IMR-90 (cell line): Measurements from ENCODE around the gene FOXP1. TPM values are rescaled to one million over a fixed set of nuclear protein-coding genes. Genes with fewer than 3 reads are reported as not detected.

Source experiments
- ATAC-seq: fragments of 200-7000 bp; cut with Tn5 transposase; 2 replicates; pipeline ENCODE4 v1.9.1; 2020; ENCODE audit warnings: low read depth, mild to moderate bottlenecking, moderate library complexity
- BruUV-seq: library from RNA; stranded (reverse); fragments of 400-500 nt; replicated peaks from 2 replicates; lab custom pipeline; 2021; lab: Mats Ljungman, UMichigan
- CTCF ChIA-PET: fragments of 300-600 bp; formaldehyde crosslinking; extraction: SDS; loops from one replicate; lab custom pipeline; 2021; ENCODE audit warnings: antibody characterized with exemption; lab: Yijun Ruan, JAX
- POLR2A ChIA-PET: fragments of 300-600 bp; sonication (Branson Sonifier 250); formaldehyde crosslinking; loops from one replicate; lab custom pipeline; 2022; ENCODE audit warnings: antibody characterized with exemption; ENCODE audit not compliant: unreplicated experiment; lab: Charles Lee
- DNase-seq: peaks from one replicate; pipeline ENCODE4 v3.0.0; 2013
- H2AFZ ChIP-seq: replicated peaks from 2 replicates; pipeline ENCODE3; 2013; ENCODE audit warnings: low read length, mild to moderate bottlenecking; ENCODE audit not compliant: poor library complexity
- H2AK5ac ChIP-seq: 2 replicates; pipeline ENCODE4 v1.6.1; 2013; ENCODE audit warnings: low read depth, low read length, inconsistent platforms
- H2AK9ac ChIP-seq: replicated peaks from 2 replicates; pipeline ENCODE3; 2013; ENCODE audit warnings: mild to moderate bottlenecking, low read depth, low read length, moderate library complexity; ENCODE audit not compliant: poor library complexity
- H2BK120ac ChIP-seq: 2 replicates; pipeline ENCODE4 v1.6.1; 2013; ENCODE audit warnings: low read depth, low read length, inconsistent platforms
- H2BK15ac ChIP-seq: 3 replicates; pipeline ENCODE4 v1.6.1; 2013; ENCODE audit warnings: low read depth, low read length, inconsistent platforms
- H2BK20ac ChIP-seq: 2 replicates; pipeline ENCODE4 v1.6.1; 2013; ENCODE audit warnings: low read depth, mild to moderate bottlenecking, inconsistent platforms, low read length, moderate library complexity
- H2BK5ac ChIP-seq: 2 replicates; pipeline ENCODE4 v1.6.1; 2013; ENCODE audit warnings: mild to moderate bottlenecking, low read depth, low read length, inconsistent platforms; ENCODE audit not compliant: poor library complexity, severe bottlenecking
- H3K14ac ChIP-seq: replicated peaks from 2 replicates; pipeline ENCODE4 v1.6.1; 2013; ENCODE audit warnings: low read depth, low read length, inconsistent platforms
- H3K18ac ChIP-seq: 2 replicates; pipeline ENCODE4 v1.6.1; 2013; ENCODE audit warnings: low read depth, low read length, control low read depth
- H3K23ac ChIP-seq: 2 replicates; pipeline ENCODE4 v1.6.1; 2013; ENCODE audit warnings: low read depth, low read length, inconsistent platforms
- H3K27ac ChIP-seq: 2 replicates; pipeline ENCODE4 v1.5.1; 2013; ENCODE audit warnings: mild to moderate bottlenecking, control low read depth, low read length; ENCODE audit not compliant: insufficient read depth
- H3K27me3 ChIP-seq: 2 replicates; pipeline ENCODE4 v1.6.1; 2013; ENCODE audit warnings: low read length; ENCODE audit not compliant: control insufficient read depth, insufficient read depth
- H3K36me3 ChIP-seq: 2 replicates; pipeline ENCODE4 v1.6.1; 2013; ENCODE audit warnings: low read length, mixed read lengths; ENCODE audit not compliant: control insufficient read depth, insufficient read depth
- H3K4ac ChIP-seq: 2 replicates; pipeline ENCODE4 v1.6.1; 2013; ENCODE audit warnings: low read depth, low read length, inconsistent platforms
- H3K4me1 ChIP-seq: 2 replicates; pipeline ENCODE4 v1.6.1; 2013; ENCODE audit warnings: low read length, mixed read lengths; ENCODE audit not compliant: control insufficient read depth, insufficient read depth
- H3K4me2 ChIP-seq: 2 replicates; pipeline ENCODE4 v1.6.1; 2013; ENCODE audit warnings: low read depth, mild to moderate bottlenecking, control low read depth, low read length, moderate library complexity
- H3K4me3 ChIP-seq: 2 replicates; pipeline ENCODE4 v1.5.1; 2013; ENCODE audit warnings: low read depth, mild to moderate bottlenecking, control low read depth, low read length, moderate library complexity; ENCODE audit not compliant: insufficient read depth
- H3K56ac ChIP-seq: 2 replicates; pipeline ENCODE4 v1.6.1; 2013; ENCODE audit warnings: low read length, inconsistent platforms; ENCODE audit not compliant: insufficient read depth; ENCODE audit errors: extremely low read depth
- H3K79me1 ChIP-seq, 2 experiments: 2 replicates each; pipeline ENCODE4 v1.6.1; 2013; ENCODE audit warnings: low read length in 2 of 2, inconsistent platforms in 1 of 2, low read depth in 1 of 2
- H3K9ac ChIP-seq: 2 replicates; pipeline ENCODE4 v1.6.1; 2013; ENCODE audit warnings: low read depth, low read length, control low read depth
- H3K9me1 ChIP-seq: 2 replicates; pipeline ENCODE4 v1.6.1; 2013; ENCODE audit warnings: low read length, inconsistent platforms; ENCODE audit not compliant: insufficient read depth
- H3K9me3 ChIP-seq: 2 replicates; pipeline ENCODE4 v1.6.1; 2013; ENCODE audit warnings: low read length; ENCODE audit not compliant: control insufficient read depth, insufficient read depth
- H4K20me1 ChIP-seq: 2 replicates; pipeline ENCODE4 v1.6.1; 2013; ENCODE audit warnings: low read length, inconsistent platforms; ENCODE audit not compliant: insufficient read depth
- H4K5ac ChIP-seq: 2 replicates; pipeline ENCODE4 v1.6.1; 2013; ENCODE audit warnings: mild to moderate bottlenecking, low read depth, low read length, control low read depth
- H4K8ac ChIP-seq, 2 experiments: 2 replicates each; pipeline ENCODE4 v1.6.1; 2013; ENCODE audit warnings: low read depth in 2 of 2, low read length in 2 of 2, control low read depth in 1 of 2, inconsistent platforms in 1 of 2
- H4K91ac ChIP-seq: 2 replicates; pipeline ENCODE4 v1.6.1; 2013; ENCODE audit warnings: low read depth, low read length, inconsistent platforms; ENCODE audit not compliant: insufficient read depth
- CEBPB ChIP-seq: IDR thresholded peaks from 2 replicates; pipeline ENCODE4 v1.6.1; 2012; ENCODE audit warnings: low read depth, low read length, improper control_type of control experiment
- RAD21 ChIP-seq: IDR thresholded peaks from 2 replicates; pipeline ENCODE4 v1.6.1; 2012; ENCODE audit warnings: low read length, improper control_type of control experiment
- WGBS, 2 experiments: methylation state at CpG; one replicate each; pipeline versions ENCODE4 v1.1.5 to v1.1.7; 2013; ENCODE audit warnings: missing lambda C conversion rate in 2 of 2; ENCODE audit not compliant: insufficient read length in 1 of 2; ENCODE audit errors: extremely low coverage in 2 of 2; 5-methylcytosine and 5-hydroxymethylcytosine counted together
- dilution Hi-C: fragments of 300-500 bp; cut with HindIII; formaldehyde crosslinking; loops from one replicate; pipeline ENCODE4 v1.14.3; 2018; ENCODE audit warnings: low sequenced_read_pairs; ENCODE audit not compliant: unreplicated experiment
- in situ Hi-C: fragments of 300-500 bp; cut with MboI; formaldehyde crosslinking; loops from 3 replicates; pipeline ENCODE4 v1.14.3; 2019; ENCODE audit warnings: low sequenced_read_pairs, inconsistent platforms, mixed read lengths
- intact Hi-C: fragments of 100-400 bp; cut with micrococcal nuclease; formaldehyde crosslinking; loops from 2 replicates; pipeline ENCODE4 v1.10.0; 2022
- polyA plus RNA-seq, 3 experiments: library from polyadenylated mRNA; depleted of rRNA; stranded (reverse); fragments of >200 nt; gene quantifications; 2 replicates each; pipeline ENCODE4 v1.2.3, GENCODE V29; 2012; ENCODE audit warnings: low replicate concordance in 1 of 3
- total RNA-seq: library from RNA; depleted of rRNA; stranded (reverse); fragments of >200 nt; gene quantifications from 2 replicates; pipeline ENCODE4 v1.2.3, GENCODE V29; 2012

The FOXP1 gene
- total and polyA plus RNA-seq, 2 of the 4 experiments (the other 2 are of a cell fraction), result 37.0 to 132 TPM

GRCh38 chr3:71153713-71154112 lies 429.8 kb downstream of the FOXP1 start:
- Histone ChIP-seq H4K20me1 (no peaks in the 10 kb centered on the region), H2BK5ac (no peak overlapping the region), H3K9me3 (no peaks in the 10 kb centered on the region), H2BK20ac (no peak overlapping the region), H3K18ac (no peak overlapping the region), H3K27ac (no peak overlapping the region), H3K4me3 (no peak overlapping the region), H3K23ac (no peak overlapping the region), H3K14ac (no peak overlapping the region), H3K56ac (no peak overlapping the region), H3K9me1 (peaks cover 6% of the 10 kb centered on the region; the same call in 1 of the 2 replicates), H3K4ac (no peak overlapping the region), H3K27me3 (no peaks in the 10 kb centered on the region), H3K9ac (no peak overlapping the region), H3K79me1 (peaks cover 17 to 24% of the 10 kb centered on the region in 2 experiments), H2AK9ac (no peak overlapping the region), H3K36me3 (no peaks in the 10 kb centered on the region), H3K4me1 (peaks cover 4% of the 10 kb centered on the region; the same call in 1 of the 2 replicates), H4K5ac (no peak overlapping the region), H4K8ac (no peak overlapping the region), H2BK15ac (no peak overlapping the region), H2BK120ac (no peak overlapping the region), H4K91ac (no peak overlapping the region), H2AK5ac (no peak overlapping the region), H3K4me2 (no peak overlapping the region), H2AFZ (no peak overlapping the region)
- in situ Hi-C loops (no loop called here), intact Hi-C loops (no loop called here), dilution Hi-C loops (no loop called here)
- ATAC-seq (no peak), DNase-seq (no peak)
- POLR2A ChIA-PET, result interaction anchor here (0.5 kb wide), 1 partner anchor 24 kb away, joined by 5 read pairs; no protein-coding TSS in a partner anchor
- CTCF ChIA-PET, result no interaction called here
- no TSS peak for BruUV-seq
- TF ChIP-seq RAD21 (no peak), CEBPB (peak; percentile 36)
- no CpG with 5 or more reads among the region's 2 CpGs for WGBS, 2 experiments
